H1 (cell line): ENCODE measurements around the gene SBF2. TPM values are rescaled to one million over a fixed set of nuclear protein-coding genes. Genes with fewer than 3 reads are reported as not detected.

Experiments
- CEBPB ChIP-seq: IDR thresholded peaks from 2 replicates; pipeline ENCODE4 v1.6.1; 2012; ENCODE audit warnings: low read depth, low read length
- EGR1 ChIP-seq: IDR thresholded peaks from 2 replicates; pipeline ENCODE4 v1.6.1; 2011; ENCODE audit warnings: low read depth, low read length, borderline replicate concordance
- HDAC6 ChIP-seq: IDR thresholded peaks from one replicate; pipeline ENCODE4 v1.7.1; 2012; ENCODE audit warnings: low read depth, mild to moderate bottlenecking, inconsistent platforms, low read length, moderate library complexity
- SIRT6 ChIP-seq: IDR thresholded peaks from one replicate; pipeline ENCODE4 v1.7.1; 2012; ENCODE audit warnings: low read length, inconsistent platforms
- SRF ChIP-seq: IDR thresholded peaks from 2 replicates; pipeline ENCODE4 v1.6.1; 2011; ENCODE audit warnings: mild to moderate bottlenecking, low read depth, low read length, moderate library complexity
- polyA plus RNA-seq, 7 experiments: library from polyadenylated mRNA; depleted of rRNA in 3 of 7; stranded (reverse) in 5 of 7; unstranded in 2 of 7; fragments of >200 nt in 5 of 7; fragments of 200-250 nt in 2 of 7; gene quantifications; 1 replicate in 5 of 7; 2 replicates in 1 of 7; 4 replicates in 1 of 7; pipeline versions ENCODE4 v1.2.1 to v1.2.3, GENCODE V29; 2011 to 2013; ENCODE audit warnings: missing spikeins in 2 of 7, mixed read lengths in 2 of 7
- total RNA-seq: library from RNA; stranded (reverse); fragmentation: NEBNext Ultra II Directional; extraction: Animal tissue kit (Norgen Biotek cat#: 25700); gene quantifications from 2 replicates; pipeline ENCODE4 v1.2.1, GENCODE V29; 2021

SBF2 gene
- total and polyA plus RNA-seq, 2 of the 8 experiments (the other 6 are each of a cell fraction or from before 2014, with no cell fraction given) = 36.7 to 50.5 TPM

DNA sequence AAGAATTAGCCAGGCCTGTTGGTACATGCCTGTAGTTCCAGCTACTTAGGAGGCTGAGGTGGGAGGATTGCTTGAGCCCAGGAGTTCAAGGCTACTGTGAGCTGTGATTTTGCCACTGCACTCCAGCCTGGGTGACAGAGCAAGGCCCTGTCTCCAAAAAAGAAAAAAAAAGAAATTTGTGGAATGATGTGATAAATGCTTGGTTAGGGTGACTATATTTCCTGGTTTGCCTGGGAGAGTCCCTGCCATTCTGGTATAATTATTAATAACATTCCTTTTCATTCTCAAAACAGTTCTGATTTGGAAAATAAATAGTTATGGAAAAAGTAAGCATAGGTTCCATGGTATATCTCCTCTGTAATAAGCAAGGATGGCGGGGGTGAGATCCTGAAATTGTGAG, 555.3 kb downstream of the SBF2 start (continued):
- TF ChIP-seq SIRT6 = no peak
- no peak for TF ChIP-seq HDAC6
- TF ChIP-seq CEBPB = no peak
- no peak for TF ChIP-seq EGR1
- TF ChIP-seq SRF = no peak
- TF ChIP-seq, all 59 proteins: peak for 0
